Dedifferentiated amniotic fluid mesenchymal stem cell (primary cell): ENCODE measurements around the gene SMTN.
"Not testable (repeated sequence)": the region's sequence is repeated elsewhere in the genome, so short reads cannot be mapped to it uniquely, and the experiment has no call there.

Source experiments
- DNase-seq: peaks from one replicate; pipeline ENCODE4 v3.0.0-alpha.2; 2016; ENCODE audit errors: extremely low spot score

Gene SMTN

DNA sequence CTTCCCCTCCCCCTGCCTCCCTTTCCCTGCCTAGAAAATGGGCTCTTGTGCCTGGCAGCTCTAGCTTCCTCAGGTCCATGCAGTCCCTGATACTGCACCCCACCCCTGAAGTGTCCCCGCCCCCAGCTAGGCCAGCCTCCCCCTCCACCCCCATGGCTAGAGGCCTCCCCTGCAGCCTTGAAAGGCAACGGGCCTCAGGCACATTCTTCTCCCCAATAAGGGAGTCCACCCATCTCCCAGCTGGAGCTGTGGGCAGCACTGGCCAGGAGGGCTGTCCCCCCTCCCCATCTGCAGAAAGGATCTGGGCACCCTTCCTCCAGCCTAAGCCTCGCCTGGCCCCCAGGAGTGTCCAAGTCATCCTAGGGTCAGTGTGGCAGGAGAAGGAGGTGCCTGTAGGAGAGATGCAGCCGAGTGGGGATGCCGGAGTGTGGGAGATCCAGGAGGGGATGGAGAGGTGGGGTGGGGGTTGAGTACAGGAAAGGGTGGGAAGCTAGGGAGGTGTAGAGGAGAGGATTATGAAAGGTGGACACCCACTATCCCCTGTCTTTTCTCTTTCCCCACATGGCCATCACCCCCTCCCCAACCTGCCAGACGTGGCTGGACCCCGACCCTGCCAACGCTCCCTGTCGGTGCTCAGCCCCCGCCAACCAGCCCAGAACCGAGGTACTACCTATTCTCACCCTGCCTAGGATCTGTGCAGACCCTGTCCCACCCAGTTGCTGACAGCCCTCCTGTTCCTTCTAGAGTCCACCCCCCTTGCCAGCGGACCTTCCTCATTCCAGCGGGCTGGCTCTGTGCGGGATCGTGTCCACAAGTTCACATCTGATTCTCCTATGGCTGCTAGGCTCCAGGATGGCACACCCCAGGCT lies 9.3 kb downstream of the SMTN start:
- DNase-seq, result no peak

DNA sequence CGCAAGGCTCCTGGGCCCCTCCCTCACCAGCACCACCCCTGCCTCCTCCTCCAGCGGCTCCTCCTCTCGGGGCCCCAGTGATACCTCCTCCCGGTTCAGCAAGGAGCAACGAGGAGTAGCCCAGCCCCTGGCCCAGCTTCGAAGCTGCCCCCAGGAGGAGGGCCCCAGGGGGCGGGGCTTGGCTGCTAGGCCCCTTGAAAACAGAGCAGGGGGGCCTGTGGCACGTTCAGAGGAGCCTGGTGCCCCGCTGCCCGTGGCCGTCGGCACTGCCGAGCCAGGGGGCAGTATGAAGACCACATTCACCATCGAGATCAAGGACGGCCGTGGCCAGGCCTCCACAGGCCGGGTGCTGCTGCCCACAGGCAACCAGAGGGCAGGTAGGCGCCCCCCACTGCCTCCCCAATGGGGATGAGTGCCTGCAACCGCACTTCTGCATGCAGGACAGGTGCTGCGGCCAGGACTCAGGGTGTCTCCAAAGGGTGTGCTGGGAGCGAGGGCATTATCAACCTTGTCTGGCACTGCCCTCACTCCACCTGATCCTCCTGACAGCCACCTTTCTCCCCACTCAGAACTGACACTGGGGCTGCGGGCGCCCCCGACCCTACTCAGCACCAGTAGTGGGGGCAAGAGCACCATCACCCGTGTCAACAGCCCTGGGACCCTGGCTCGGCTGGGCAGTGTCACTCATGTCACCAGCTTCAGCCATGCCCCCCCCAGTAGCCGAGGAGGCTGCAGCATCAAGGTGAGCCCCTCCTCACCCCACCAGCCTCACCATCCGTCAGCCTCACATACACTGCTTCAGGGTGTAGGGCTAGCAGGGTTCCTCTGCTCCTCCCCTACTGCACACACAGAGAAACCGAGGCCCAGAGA lies 10.2 kb downstream of the SMTN start:
- no peak for DNase-seq

DNA sequence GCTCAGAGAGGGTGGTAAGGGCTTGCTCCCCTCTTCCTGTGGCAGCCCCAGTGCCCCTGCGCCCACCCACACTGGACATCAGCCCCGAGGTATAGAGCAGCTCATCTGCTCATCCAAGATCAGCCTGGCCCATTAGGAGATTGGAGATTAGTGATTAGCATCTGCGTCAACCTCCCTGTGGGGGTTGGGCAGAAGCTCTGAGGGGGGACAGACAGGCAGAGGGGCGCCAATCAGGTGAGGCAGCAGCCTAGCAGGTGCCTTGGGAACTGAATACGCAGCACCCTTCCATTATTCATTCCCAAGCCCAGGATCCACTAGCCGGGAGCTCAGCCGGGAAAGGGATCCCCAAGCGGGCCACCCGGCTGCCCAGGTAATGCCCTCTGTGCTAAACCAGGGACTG lies 11.0 kb downstream of the SMTN start:
- DNase-seq, result no peak

DNA sequence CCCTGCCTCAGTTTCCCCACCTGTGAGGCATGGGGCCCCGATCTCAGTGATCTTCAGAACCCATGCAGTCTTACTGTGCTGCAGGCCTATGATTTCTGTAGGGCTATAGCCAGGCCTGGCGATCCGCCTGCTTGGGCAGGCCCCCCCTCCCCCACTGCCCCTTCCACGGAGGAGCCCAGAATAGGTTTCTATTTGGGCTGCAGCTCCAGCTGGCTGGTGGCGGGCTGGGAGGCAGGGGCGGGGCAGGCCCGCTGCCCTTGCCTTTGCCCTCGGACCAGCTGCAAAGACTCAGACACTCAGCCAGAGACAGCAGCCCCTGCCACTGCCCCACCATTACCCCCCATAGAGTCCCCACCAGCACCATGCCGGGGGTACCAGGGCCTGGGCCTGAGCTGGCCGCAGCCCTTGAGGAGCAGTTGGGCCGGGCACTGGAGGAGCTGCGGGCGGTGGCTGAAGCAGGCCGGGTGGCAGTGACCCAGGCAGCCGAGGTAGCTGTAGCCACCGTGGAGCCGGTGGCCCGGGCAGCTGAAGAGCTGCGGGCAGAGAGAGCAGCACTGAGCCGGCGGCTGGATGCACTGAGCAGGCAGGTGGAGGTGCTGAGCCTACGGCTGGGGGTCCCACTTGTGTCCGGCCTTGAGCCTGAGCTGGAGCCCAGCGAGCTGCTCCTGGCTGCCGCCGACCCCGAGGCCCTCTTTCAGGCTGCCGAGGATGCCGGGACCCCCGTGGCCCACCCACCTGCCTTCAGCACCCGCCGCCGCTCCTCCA lies 12.2 kb downstream of the SMTN start:
- DNase-seq, result no peak

DNA sequence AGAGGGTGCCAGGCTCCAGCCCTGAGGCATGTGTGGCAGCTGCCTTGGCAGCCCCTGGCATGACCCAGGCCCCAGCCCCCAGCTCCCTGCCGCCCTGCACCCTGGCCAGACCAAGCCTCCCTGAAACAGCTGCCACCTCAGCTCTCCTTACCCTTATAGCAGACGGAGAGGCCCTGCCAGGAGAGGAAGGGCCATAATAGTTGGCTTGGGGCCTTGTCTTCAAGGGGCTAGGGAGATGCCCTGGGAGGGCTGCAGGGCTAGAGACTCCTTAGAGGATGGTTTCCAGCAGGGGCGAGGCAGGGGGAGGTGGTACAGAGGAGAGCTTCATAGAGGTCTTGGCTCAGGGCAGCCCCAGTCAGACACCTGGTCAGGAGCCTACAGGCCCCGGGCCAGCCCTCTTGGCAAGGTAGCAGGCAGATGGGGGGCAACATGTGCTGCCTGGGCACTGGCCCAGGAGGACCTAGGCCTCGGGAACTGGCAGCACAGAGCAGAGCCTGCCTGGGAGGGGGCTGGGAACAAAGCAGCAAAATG lies 13.0 kb downstream of the SMTN start:
- DNase-seq, result no peak

DNA sequence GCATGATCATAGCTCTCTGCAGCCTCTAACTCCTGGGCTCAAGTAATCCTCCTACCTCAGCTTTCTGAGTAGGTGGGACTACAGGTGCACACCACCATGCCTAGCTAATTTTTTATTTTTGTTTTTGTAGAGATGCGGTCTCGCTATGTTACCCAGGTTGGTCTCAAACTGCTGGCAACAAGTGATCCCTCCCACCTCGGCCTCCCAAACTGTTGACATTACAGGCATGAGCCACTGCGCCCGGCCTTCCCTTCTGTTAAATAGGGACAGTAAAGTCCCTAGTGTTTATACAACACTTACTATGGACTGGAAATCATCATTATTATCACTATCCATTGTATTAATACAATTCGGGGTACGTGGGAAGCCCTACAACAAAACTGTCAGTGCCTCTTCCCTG lies 13.6 kb downstream of the SMTN start:
- no peak for DNase-seq

DNA sequence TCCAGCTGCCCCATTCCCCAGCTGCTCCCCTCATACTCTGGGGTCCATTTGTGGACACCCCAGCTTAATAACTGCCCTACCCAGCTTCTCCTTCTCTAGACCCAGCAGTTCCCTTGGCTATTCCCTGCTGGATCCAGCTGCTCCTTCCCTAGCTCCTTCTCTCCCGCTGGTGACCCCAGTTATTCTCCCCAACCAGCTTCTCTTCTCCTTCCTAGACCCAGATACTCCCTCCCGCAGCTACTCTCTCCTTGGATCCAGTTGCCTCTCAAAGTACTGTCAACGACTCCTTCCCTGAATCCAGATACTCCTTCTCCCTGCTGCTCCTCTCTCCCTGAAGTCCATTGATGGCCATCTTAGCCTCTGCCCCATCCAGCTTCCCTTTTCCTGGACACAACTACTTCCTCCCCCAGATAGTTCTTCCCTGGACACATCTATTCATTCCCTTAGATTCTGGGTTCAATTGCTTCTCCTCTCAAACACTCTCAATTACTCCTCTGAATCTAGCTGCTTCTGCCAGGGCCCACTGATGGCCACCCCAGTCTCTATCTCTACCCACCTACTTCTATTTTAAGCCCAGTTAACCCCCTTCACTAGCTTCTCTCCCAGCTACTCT lies 14.6 kb downstream of the SMTN start:
- no peak for DNase-seq

DNA sequence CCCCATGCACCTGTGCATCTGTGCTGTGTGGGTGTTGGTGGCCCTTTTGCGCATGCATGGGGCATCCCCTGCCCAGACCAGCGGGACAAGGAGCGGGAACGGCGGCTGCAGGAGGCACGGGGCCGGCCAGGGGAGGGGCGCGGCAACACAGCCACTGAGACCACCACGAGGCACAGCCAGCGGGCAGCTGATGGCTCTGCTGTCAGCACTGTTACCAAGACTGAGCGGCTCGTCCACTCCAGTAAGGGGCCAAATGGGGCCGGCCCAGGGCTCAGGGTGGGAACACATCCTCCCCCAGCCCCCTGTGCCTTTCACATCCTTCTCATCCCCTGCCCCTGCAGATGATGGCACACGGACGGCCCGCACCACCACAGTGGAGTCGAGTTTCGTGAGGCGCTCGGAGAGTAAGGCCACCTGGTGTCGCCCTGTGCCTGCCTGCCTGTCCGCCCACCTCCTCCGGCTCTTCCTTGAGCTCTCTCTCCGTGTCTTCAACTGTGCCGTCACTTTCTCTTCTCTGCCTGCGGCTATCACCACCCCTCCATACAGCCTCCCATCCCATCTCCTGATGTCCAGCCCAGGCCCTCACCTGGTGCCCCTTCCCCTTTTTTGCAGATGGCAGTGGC lies 15.7 kb downstream of the SMTN start:
- no peak for DNase-seq

DNA sequence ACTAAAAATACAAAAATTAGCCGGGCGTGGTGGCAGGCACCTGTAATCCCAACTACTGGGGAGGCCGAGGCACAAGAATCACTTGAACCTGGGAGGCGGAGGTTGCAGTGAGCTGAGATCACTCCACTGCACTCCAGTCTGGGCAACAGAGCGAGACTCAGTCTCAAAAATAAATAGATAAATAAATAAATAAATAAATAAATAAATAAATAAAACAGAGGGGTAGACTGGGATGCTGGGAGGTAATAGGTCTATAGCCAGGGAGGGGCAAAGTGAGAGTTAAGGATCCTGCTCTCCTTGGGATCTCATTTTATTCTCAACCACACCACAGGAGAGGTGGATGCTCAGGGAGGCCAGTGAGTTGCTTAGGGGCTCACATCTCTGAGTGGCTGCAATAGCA lies 16.4 kb downstream of the SMTN start:
- DNase-seq, result not testable (repeated sequence)

DNA sequence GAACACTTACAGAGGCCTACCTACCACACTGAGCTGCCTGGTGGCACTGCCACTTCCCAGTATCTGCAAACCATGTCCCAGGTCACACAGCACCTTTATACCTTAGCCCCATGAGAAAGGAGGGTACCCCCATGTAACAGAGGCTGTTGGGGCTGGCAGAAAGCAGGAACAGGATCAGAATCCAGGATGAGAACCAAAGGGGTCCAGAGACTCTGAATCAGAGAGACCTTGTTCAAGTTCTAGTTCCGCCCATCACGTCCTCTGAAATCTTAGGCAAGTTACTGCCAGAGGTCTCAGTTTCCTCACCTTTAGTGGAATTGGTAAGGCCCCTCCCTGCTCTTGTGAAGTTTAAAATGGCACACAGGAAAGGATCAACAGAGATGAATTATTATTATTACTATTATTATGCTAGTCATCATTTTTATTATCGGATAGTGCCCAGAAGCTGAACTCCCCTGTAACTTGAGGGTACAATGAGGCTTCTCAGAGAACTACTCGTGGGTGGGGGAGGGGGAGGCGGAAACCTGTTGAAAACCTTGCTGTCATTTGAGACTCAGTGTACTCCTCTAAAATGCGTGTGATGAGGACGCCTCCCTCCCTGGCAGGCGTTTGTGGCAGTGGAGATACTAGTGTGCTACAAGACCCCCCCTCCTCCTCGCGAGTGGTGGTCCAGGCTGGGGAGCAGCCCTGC lies 17.0 kb downstream of the SMTN start:
- no peak for DNase-seq

DNA sequence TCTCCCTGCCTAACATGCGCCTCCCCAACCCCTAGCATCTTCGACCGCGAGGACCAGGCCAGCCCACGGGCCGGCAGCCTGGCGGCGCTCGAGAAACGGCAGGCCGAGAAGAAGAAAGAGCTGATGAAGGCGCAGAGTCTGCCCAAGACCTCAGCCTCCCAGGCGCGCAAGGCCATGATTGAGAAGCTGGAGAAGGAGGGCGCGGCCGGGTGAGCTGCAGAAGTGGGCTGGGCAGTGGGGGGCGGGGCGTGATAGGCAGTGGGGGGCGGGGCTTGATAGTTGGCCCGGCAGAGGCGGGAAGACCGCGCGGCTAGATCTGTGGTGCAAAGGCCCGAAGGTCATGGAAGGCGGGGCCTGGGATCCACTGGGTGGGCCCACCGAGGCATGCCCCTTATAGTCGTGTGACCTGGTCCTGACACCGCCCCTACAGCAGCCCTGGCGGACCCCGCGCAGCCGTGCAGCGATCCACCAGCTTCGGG lies 17.6 kb downstream of the SMTN start:
- DNase-seq, result no peak

DNA sequence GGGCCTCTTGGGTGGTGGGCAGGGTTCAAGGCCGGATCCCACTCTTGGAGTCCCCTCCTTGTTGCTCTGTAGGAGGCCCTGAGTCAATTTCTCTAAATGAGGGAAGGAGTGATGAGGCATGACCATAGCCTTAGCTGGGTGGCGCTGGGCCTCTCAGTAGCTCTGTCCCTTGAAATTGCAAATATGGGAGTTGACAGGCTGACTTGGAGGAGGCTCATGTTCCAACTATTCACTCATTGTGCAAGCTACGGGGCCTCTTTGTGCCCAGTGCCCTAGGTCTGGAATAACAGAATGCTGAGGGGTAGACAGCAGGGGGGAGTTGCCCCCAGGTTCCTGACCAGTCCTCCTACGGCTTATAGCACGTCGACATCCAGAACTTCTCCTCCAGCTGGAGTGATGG lies 18.3 kb downstream of the SMTN start:
- no peak for DNase-seq

DNA sequence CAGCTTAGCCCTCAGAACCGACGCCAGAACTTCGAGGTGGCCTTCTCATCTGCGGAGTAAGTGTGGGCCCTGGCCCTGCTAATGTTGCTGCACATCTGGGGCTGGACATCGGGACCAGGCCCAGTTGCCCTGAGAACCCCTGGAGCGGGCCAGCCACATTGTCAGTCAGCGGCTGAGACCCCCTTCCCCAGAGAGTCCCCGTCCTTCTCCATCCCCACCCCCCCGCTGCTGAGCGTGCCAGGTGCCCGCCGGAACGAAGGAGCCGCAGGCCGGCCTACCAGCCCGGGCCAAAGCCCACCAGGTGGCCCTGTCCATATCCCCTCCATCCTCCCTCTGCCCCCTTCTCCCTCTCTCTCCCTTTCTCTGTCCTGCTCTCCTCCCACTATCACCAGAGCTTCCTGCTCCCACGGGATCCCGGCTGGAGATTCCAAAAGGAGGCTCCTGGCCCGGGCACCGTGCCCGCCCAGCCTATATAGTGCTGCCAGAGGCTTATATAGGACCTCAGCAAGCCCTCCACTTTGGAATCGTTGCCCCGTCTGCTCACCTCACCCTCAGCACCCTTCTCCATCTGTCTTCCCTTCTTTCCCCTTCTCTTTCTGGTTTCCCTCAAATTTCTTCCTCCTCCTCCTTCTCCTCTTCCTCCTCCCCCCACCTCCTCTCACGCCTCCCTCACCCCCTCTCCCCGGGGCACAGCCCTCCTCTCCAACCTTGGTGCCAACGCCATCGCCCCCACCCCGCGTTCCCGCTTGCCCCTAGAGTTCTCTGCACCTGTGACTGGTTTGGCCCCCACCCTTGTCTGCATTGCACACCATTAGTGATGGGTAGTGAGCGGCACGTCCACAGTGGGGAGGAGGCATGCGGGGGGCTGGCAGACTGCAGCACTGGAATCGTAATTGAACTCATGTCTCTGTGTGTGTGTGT lies 19.0 kb downstream of the SMTN start:
- no peak for DNase-seq

DNA sequence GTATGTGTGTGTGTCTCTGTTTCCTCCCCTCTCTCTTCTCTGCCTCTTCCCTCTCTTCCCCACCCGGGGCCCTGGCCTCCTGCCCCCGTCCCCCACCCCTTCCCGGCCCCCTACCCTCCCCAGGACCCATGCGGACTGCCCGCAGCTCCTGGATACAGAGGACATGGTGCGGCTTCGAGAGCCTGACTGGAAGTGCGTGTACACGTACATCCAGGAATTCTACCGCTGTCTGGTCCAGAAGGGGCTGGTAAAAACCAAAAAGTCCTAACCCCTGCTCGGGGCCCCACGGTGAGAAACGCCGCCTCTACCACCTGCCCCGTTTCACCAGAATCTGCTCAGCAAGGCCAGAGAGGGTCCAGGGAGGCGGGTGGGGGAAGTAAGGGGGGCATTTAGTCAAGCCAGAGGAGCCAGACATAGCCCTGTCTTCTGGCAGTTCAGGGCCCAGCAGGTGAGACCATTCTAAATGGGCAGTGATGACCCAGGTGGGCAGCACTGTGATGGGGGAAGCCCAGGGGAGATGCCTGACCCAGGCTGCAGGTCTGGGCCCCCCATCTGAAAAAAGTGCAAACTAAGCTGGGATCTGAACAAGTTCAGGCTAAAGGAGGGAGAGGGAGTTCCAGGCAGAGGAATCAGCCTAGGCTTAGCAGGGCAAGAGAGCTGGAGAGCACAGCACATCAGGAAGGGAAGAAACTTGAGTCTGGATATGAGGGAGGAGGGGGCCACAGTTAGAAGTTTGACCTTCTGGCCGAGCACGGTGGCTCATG lies 19.8 kb downstream of the SMTN start:
- no peak for DNase-seq

DNA sequence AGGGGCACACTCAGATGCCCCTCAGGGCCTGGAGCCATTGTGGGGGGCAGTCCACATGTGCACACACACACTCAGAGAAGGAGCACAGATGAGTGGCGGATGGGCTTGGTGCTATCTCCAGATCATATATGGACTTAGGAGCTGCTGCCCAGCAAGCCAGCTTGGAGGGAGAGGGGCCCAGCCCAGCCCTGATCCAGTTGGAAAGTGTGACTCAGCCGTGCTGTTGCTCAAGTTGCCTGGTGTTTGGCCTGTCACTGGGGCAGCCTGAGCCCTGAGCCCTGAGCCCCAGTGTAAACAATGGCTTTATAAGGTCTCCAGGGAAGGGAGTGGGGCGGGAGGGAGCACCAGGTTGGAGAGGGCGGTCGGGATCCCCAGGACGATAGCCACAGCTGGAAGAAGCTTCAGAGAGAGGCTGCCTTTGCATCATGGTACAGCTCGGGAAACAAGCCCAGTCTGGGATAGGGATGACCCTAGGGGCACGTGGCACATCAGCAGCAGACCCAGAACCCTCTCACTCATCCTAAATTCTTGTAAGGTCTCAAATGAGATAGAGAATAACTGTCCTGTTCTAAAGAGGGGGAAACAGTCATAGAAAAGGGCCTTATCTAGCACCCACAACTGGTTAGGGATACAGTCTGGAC lies 21.4 kb downstream of the SMTN start:
- DNase-seq, result peak; percentile 93

DNA sequence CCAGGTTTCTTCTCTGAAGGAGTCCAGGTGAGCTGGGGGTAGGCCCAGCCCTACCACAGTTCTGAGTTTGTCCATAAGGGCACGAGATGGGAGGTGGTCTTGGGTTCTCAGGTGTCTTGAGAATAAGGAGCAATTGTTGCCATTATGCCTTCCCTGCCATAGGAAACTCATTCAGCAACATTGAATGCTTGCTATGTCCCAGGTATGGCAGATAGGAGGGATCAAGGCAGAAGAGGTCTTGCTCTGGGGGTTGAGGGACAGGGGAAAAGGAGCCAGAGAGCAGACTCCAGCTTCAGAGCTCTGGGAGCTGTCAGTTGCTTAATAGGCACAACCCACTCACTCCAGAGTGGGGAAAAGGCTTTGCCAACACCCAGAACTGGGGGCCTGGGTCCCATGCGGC lies 22.0 kb downstream of the SMTN start:
- DNase-seq, result no peak

DNA sequence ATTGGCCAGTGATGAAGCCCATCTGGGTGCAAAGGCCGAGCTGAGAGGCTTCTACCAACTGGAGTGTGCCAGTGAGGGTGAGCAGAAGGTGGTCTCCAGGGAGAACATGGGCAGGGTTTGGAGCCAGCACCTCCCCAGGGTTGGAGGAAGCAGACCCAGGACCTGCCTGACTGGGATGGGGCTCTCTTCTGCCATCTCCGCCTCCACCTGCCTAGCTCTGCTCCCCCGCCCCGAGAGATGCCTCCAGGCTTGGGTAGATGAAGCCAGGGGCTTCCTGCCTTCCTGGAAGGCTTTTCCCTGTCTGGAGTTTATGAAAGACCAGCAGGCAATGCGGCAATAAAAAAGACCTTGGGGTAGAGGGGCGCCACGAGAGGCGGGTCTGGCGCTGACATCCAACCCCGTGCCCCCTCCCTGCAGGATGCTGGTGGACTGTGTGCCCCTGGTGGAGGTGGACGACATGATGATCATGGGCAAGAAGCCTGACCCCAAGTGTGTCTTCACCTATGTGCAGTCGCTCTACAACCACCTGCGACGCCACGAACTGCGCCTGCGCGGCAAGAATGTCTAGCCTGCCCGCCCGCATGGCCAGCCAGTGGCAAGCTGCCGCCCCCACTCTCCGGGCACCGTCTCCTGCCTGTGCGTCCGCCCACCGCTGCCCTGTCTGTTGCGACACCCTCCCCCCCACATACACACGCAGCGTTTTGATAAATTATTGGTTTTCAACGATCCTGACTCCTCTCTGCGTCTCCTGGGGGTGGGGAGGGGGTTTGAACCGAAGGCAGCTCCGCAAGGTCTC lies 23.0 kb downstream of the SMTN start:
- no peak for DNase-seq
